Trophoblast cell (in vitro differentiated cells and primary cell): Measurements from ENCODE around the gene MPP3.
A peak's percentile ranks its signal among the peaks of the same experiment; 100 is the strongest.

Experiments used
- DNase-seq, 2 donors: peaks; one replicate each; pipeline ENCODE4 v3.0.0-alpha.2; 2016
- H2AFZ ChIP-seq: 2 replicates; pipeline ENCODE4 v1.6.1; 2013; ENCODE audit warnings: low read length, moderate library complexity, mild to moderate bottlenecking; ENCODE audit not compliant: insufficient read depth, poor library complexity
- H2AK5ac ChIP-seq: 2 replicates; pipeline ENCODE4 v1.6.1; 2013; ENCODE audit warnings: mild to moderate bottlenecking, low read length
- H2BK120ac ChIP-seq: 2 replicates; pipeline ENCODE4 v1.6.1; 2013; ENCODE audit warnings: low read length, mild to moderate bottlenecking, moderate library complexity; ENCODE audit not compliant: insufficient read depth, poor library complexity
- H2BK12ac ChIP-seq: 2 replicates; pipeline ENCODE4 v1.6.1; 2013; ENCODE audit warnings: mild to moderate bottlenecking, low read length, moderate library complexity
- H2BK5ac ChIP-seq: 2 replicates; pipeline ENCODE4 v1.6.1; 2013; ENCODE audit warnings: low read length, low read depth, moderate library complexity, mild to moderate bottlenecking; ENCODE audit not compliant: poor library complexity
- H3K14ac ChIP-seq: 2 replicates; pipeline ENCODE4 v1.6.1; 2013; ENCODE audit warnings: mild to moderate bottlenecking, low read length
- H3K18ac ChIP-seq: 2 replicates; pipeline ENCODE4 v1.6.1; 2013; ENCODE audit warnings: mild to moderate bottlenecking, low read length
- H3K23ac ChIP-seq: 2 replicates; pipeline ENCODE4 v1.6.1; 2013; ENCODE audit warnings: low read length
- H3K27ac ChIP-seq: 2 replicates; pipeline ENCODE4 v1.5.1; 2013; ENCODE audit warnings: low read depth, mild to moderate bottlenecking, inconsistent platforms, low read length, moderate library complexity
- H3K27me3 ChIP-seq: 2 replicates; pipeline ENCODE4 v1.6.1; 2013; ENCODE audit warnings: inconsistent platforms, mild to moderate bottlenecking, low read length, moderate library complexity; ENCODE audit not compliant: insufficient read depth
- H3K36me3 ChIP-seq, 2 experiments: 1 replicate in 1 of 2; 2 replicates in 1 of 2; pipeline ENCODE4 v1.6.1; 2013; ENCODE audit warnings: low read length in 2 of 2, mild to moderate bottlenecking in 2 of 2, moderate library complexity in 1 of 2; ENCODE audit not compliant: insufficient read depth in 2 of 2, control insufficient read depth in 1 of 2
- H3K4ac ChIP-seq: 2 replicates; pipeline ENCODE4 v1.6.1; 2013; ENCODE audit warnings: low read depth, mild to moderate bottlenecking, low read length, moderate library complexity
- H3K4me1 ChIP-seq, 2 experiments: 1 replicate in 1 of 2; 2 replicates in 1 of 2; pipeline ENCODE4 v1.6.1; 2013; ENCODE audit warnings: low read length in 2 of 2, mild to moderate bottlenecking in 2 of 2, moderate library complexity in 1 of 2; ENCODE audit not compliant: insufficient read depth in 2 of 2, control insufficient read depth in 1 of 2
- H3K4me2 ChIP-seq: 2 replicates; pipeline ENCODE4 v1.6.1; 2013; ENCODE audit warnings: inconsistent platforms, mild to moderate bottlenecking, low read length, moderate library complexity
- H3K4me3 ChIP-seq: 2 replicates; pipeline ENCODE4 v1.5.1; 2013; ENCODE audit warnings: mild to moderate bottlenecking, low read depth, low read length, inconsistent platforms
- H3K79me1 ChIP-seq: one replicate; pipeline ENCODE4 v1.6.1; 2013; ENCODE audit warnings: low read length
- H3K79me2 ChIP-seq: 2 replicates; pipeline ENCODE4 v1.6.1; 2013; ENCODE audit warnings: low read length, mild to moderate bottlenecking; ENCODE audit not compliant: control insufficient read depth, insufficient read depth, poor library complexity
- H3K9ac ChIP-seq: 2 replicates; pipeline ENCODE4 v1.6.1; 2013; ENCODE audit warnings: mild to moderate bottlenecking, low read length
- H3K9me3 ChIP-seq: 2 replicates; pipeline ENCODE4 v1.6.1; 2013; ENCODE audit warnings: low read depth, mild to moderate bottlenecking, control low read depth, inconsistent platforms, low read length; ENCODE audit not compliant: insufficient read depth
- H4K12ac ChIP-seq: 2 replicates; pipeline ENCODE4 v1.6.1; 2013; ENCODE audit warnings: low read depth, mild to moderate bottlenecking, low read length, moderate library complexity
- H4K8ac ChIP-seq: 2 replicates; pipeline ENCODE4 v1.6.1; 2013; ENCODE audit warnings: low read depth, mild to moderate bottlenecking, low read length, moderate library complexity
- H4K91ac ChIP-seq: one replicate; pipeline ENCODE4 v1.6.1; 2013; ENCODE audit warnings: low read depth, mild to moderate bottlenecking, low read length, moderate library complexity
- WGBS: extraction: QIAGEN DNeasy Blood & Tissue Kit; methylation state at CpG from one replicate; pipeline ENCODE4 v1.1.7; 2013; ENCODE audit warnings: missing lambda C conversion rate; ENCODE audit not compliant: insufficient read length, insufficient coverage; ENCODE audit errors: extremely low coverage; 5-methylcytosine and 5-hydroxymethylcytosine counted together

The MPP3 gene

GRCh38 chr17:43758497-43759174, 74.3 kb downstream of the MPP3 start, which contains the start of gene SOST:
Gene SOST (minus strand): TSS chr17:43758791. CDS start chr17:43758741, 50 bp downstream.
- WGBS, result no CpG with 5 or more reads among the region's 24 CpGs

GRCh38 chr17:43758086-43758485, 74.9 kb downstream of the MPP3 start:
- Histone ChIP-seq H3K27me3 (peaks cover 21% of the 10 kb centered on the region), H3K4ac (no peak overlapping the region), H2AFZ (no peak overlapping the region), H3K18ac (no peak overlapping the region), H3K27ac (no peak overlapping the region), H2BK12ac (no peak overlapping the region), H3K23ac (no peak overlapping the region), H3K4me1 (peaks cover 6 to 8% of the 10 kb centered on the region in 2 experiments), H3K9me3 (no peaks in the 10 kb centered on the region), H2AK5ac (no peak overlapping the region), H3K36me3 (no peaks in the 10 kb centered on the region), H3K79me2 (no peaks in the 10 kb centered on the region), H3K9ac (no peak overlapping the region), H3K4me3 (no peak overlapping the region), H4K91ac (no peak overlapping the region), H2BK120ac (no peak overlapping the region), H2BK5ac (no peak overlapping the region), H3K4me2 (no peak overlapping the region), H4K8ac (no peak overlapping the region), H4K12ac (no peak overlapping the region), H3K79me1 (no peaks in the 10 kb centered on the region), H3K14ac (no peak overlapping the region)
- DNase-seq, result no peak
- no CpG with 5 or more reads among the region's 6 CpGs for WGBS

More at GRCh38 chr17:43758497-43759174, 74.3 kb downstream of the MPP3 start, which contains the start of gene SOST:
- no peaks in the 10 kb centered on the region for H3K79me2 ChIP-seq
- no peaks in the 10 kb centered on the region for H3K9me3 ChIP-seq
- DNase-seq, result no peak
- peaks cover 21% of the 10 kb centered on the region for H3K27me3 ChIP-seq
- H4K12ac ChIP-seq, result no peak within 1 kb of the TSS
- no peak within 1 kb of the TSS for H3K27ac ChIP-seq
- no peak within 1 kb of the TSS for H2AFZ ChIP-seq
- no peak within 1 kb of the TSS for H4K91ac ChIP-seq
- no peak within 1 kb of the TSS for H4K8ac ChIP-seq
- H2BK12ac ChIP-seq, result no peak within 1 kb of the TSS
- H3K4me1 ChIP-seq, result peaks cover 6 to 8% of the 10 kb centered on the region in 2 experiments
- H3K9ac ChIP-seq, result no peak within 1 kb of the TSS
- peak within 1 kb of the TSS; percentile 66 for H2AK5ac ChIP-seq
- no peak within 1 kb of the TSS for H3K4me3 ChIP-seq
- H3K18ac ChIP-seq, result no peak within 1 kb of the TSS
- no peak within 1 kb of the TSS for H2BK5ac ChIP-seq
- no peaks in the 10 kb centered on the region for H3K79me1 ChIP-seq
- no peak within 1 kb of the TSS for H2BK120ac ChIP-seq
- no peak within 1 kb of the TSS for H3K14ac ChIP-seq
- no peak within 1 kb of the TSS for H3K23ac ChIP-seq
- no peak within 1 kb of the TSS for H3K4me2 ChIP-seq
- no peaks in the 10 kb centered on the region for H3K36me3 ChIP-seq
- no peak within 1 kb of the TSS for H3K4ac ChIP-seq

- DNase-seq, result no peak
- Histone ChIP-seq H3K9me3 (no peaks in the 10 kb centered on the region), H3K4me1 (peaks cover 6 to 8% of the 10 kb centered on the region in 2 experiments), H2BK5ac (no peak overlapping the region), H3K27ac (no peak overlapping the region), H2AFZ (no peak overlapping the region), H4K91ac (no peak overlapping the region), H2BK12ac (no peak overlapping the region), H2AK5ac (no peak overlapping the region), H4K12ac (no peak overlapping the region), H3K79me2 (no peaks in the 10 kb centered on the region), H3K79me1 (no peaks in the 10 kb centered on the region), H3K4me2 (no peak overlapping the region), H3K36me3 (no peaks in the 10 kb centered on the region), H3K9ac (no peak overlapping the region), H3K14ac (no peak overlapping the region), H3K4me3 (no peak overlapping the region), H3K18ac (no peak overlapping the region), H3K4ac (no peak overlapping the region), H2BK120ac (no peak overlapping the region), H3K27me3 (peaks cover 21% of the 10 kb centered on the region), H3K23ac (no peak overlapping the region), H4K8ac (no peak overlapping the region)
- WGBS, result no CpG with 5 or more reads among the region's 8 CpGs
Measured at GRCh38 chr17:43757171-43757660, 75.7 kb downstream of the MPP3 start.

GRCh38 chr17:43756201-43756600, 76.7 kb downstream of the MPP3 start:
- Histone ChIP-seq H3K36me3 (no peaks in the 10 kb centered on the region), H3K23ac (no peak overlapping the region), H3K27ac (no peak overlapping the region), H2BK120ac (no peak overlapping the region), H4K91ac (no peak overlapping the region), H3K14ac (no peak overlapping the region), H3K4me2 (no peak overlapping the region), H3K9me3 (no peaks in the 10 kb centered on the region), H2BK5ac (no peak overlapping the region), H3K9ac (no peak overlapping the region), H2AK5ac (no peak overlapping the region), H3K4ac (no peak overlapping the region), H3K79me1 (no peaks in the 10 kb centered on the region), H4K12ac (no peak overlapping the region), H3K4me1 (peaks cover 6 to 8% of the 10 kb centered on the region in 2 experiments), H3K27me3 (peaks cover 21% of the 10 kb centered on the region), H2AFZ (no peak overlapping the region), H3K79me2 (no peaks in the 10 kb centered on the region), H3K18ac (no peak overlapping the region), H2BK12ac (no peak overlapping the region), H4K8ac (no peak overlapping the region), H3K4me3 (no peak overlapping the region)
- no CpG with 5 or more reads among the region's 6 CpGs for WGBS
- no peak for DNase-seq
